ENCODE data around the gene RTN4RL2. TPM values are rescaled to one million over a fixed set of nuclear protein-coding genes. Genes with fewer than 3 reads are reported as not detected.

Gene RTN4RL2
- total and polyA plus RNA-seq, 2 donors (not counting 3 experiments of a cell fraction or from before 2014, with no cell fraction given), result 0.35 to 1.3 TPM

DNA sequence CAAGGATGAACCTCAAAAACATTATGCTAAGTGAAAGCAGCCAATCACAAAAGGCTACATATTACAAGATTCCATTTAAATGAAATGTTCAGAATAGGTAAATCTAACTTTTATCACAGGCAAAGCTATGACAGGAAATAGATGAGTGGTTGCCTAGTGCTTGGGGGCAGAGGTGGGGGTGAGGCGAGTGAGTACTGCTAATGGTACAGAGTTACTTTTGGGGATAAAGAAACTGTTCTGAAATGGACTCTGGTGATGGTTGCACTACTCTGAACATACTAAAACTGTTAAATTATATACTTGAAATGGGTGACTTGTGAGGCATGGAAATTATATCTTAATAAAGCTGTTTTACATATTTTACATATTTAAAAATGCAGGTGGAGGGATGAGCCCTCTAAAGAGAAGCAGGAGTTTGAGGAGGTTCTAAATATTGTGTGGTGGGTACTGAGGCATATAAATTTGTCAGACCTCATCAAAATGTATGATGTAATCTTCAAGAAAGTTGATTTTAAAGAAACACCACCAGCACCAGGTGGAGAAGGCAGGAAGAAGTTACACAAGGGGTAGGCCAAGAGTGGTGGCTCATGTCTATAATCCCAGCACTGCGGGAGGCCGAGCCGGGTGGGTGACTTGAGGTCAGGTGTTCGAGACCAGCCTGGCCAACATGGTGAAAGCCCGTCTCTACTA lies 51.6 kb downstream of the RTN4RL2 start:
- Histone ChIP-seq H3K4me1 (ENCODE audit: control insufficient read depth, extremely low read depth, insufficient read depth, low read length) (peaks cover 9% of the 10 kb centered on the region), H3K4me3 (replicated peaks in 1 of 3; ENCODE audit: insufficient read depth in 1 of 3, low read depth in 1 of 3, low read length in 3 of 3) (no peak overlapping the region), H3K9me3 (replicated peaks; ENCODE audit: control insufficient read depth, insufficient read depth, low read length) (no peaks in the 10 kb centered on the region), H3K9me1 (replicated peaks; ENCODE audit: control insufficient read depth, extremely low read depth, insufficient read depth, low read length) (no peaks in the 10 kb centered on the region), H3K36me3 (ENCODE audit: control insufficient read depth in 2 of 2, extremely low read depth in 1 of 2, insufficient read depth in 2 of 2, low read length in 2 of 2) (no peaks in the 10 kb centered on the region), H3K9ac (replicated peaks; ENCODE audit: extremely low read depth, insufficient read depth, low read length) (no peak overlapping the region), H3K79me2 (ENCODE audit: control insufficient read depth, insufficient read depth, low read length) (no peaks in the 10 kb centered on the region), H3K4me2 (ENCODE audit: insufficient read depth, low read length) (no peak overlapping the region), H3K27me3 (ENCODE audit: control insufficient read depth in 2 of 2, insufficient read depth in 2 of 2, low read length in 2 of 2) (no peaks in the 10 kb centered on the region), H4K20me1 (replicated peaks; ENCODE audit: control insufficient read depth, extremely low read depth, insufficient read depth, low read length) (no peaks in the 10 kb centered on the region), H3K27ac (ENCODE audit: insufficient read depth, low read depth, low read length) (no peak overlapping the region), H2AFZ (ENCODE audit: low read depth, low read length) (no peak overlapping the region)
- dilution Hi-C loops (cut with MboI; ENCODE audit: extremely low pct_ligation_motif_present, low sequenced_read_pairs), result no loop called here
- FAIRE-seq, result no peak
- TF ChIP-seq CTCF (IDR thresholded peaks at IDR 0.05; ENCODE audit: extremely low read depth in 1 of 2, insufficient read depth in 1 of 2, low read depth in 1 of 2, low read length in 2 of 2) (no peak), POLR2AphosphoS5 (IDR thresholded peaks at IDR 0.05; ENCODE audit: insufficient read depth, low read depth, low read length) (no peak), POLR2A (IDR thresholded peaks at IDR 0.05; ENCODE audit: low read depth, low read length) (no peak), FOS (IDR thresholded peaks at IDR 0.05; ENCODE audit: borderline replicate concordance, insufficient read depth, low read length) (no peak), JUN (IDR thresholded peaks at IDR 0.05; ENCODE audit: borderline replicate concordance, insufficient read depth, insufficient read length, low read depth) (no peak), EZH2 (IDR thresholded peaks at IDR 0.05; ENCODE audit: borderline replicate concordance, low read depth, low read length, severe bottlenecking) (no peak), GATA2 (IDR thresholded peaks at IDR 0.05; ENCODE audit: insufficient read depth, insufficient read length, low read depth, low read length) (no peak), MYC (IDR thresholded peaks at IDR 0.05; ENCODE audit: low read depth, low read length) (no peak)
- TF ChIP-seq, protein P1, sequence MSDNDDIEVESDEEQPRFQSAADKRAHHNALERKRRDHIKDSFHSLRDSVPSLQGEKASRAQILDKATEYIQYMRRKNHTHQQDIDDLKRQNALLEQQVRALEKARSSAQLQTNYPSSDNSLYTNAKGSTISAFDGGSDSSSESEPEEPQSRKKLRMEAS (IDR thresholded peaks at IDR 0.05; ENCODE audit: insufficient read depth, insufficient read length), result no peak
- BruUV-seq (replicated peaks), result no TSS peak
- ChIA-PET CTCF (interaction anchor here (1.1 to 2.0 kb wide), 2 partner anchors 16 to 18 kb away, joined by 3 to 18 read pairs; no protein-coding TSS in a partner anchor), POLR2A (no interaction called here)
- intact Hi-C loops (cut with micrococcal nuclease), result no loop called here
- no peak for DNase-seq (ENCODE audit: low read depth, low spot score)

All from endothelial cell of umbilical vein (primary cell).